Measurements from ENCODE around the gene XPNPEP2.
A peak's percentile ranks its signal among the peaks of the same experiment; 100 is the strongest.

XPNPEP2 gene

DNA sequence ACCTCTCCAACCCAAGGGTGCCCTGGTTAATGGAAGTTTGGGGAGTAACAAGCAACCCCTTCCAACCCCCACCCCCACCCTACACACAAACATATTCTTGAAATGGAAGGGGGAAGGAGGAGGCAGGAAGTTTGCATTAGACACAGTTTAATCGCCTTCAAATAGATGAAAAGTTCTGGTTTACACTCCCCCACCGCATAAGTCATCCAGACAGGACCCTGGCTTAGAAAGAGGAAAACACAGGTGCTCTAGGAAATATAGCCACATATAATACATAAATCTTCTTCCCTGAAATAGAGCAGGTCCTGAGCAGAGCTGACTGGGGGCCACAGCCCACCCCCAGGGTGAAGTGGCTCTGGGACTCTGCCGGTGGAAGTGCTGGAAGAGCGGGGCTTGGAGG, 66.0 kb downstream of the XPNPEP2 start:
- TF ChIP-seq, protein P1, sequence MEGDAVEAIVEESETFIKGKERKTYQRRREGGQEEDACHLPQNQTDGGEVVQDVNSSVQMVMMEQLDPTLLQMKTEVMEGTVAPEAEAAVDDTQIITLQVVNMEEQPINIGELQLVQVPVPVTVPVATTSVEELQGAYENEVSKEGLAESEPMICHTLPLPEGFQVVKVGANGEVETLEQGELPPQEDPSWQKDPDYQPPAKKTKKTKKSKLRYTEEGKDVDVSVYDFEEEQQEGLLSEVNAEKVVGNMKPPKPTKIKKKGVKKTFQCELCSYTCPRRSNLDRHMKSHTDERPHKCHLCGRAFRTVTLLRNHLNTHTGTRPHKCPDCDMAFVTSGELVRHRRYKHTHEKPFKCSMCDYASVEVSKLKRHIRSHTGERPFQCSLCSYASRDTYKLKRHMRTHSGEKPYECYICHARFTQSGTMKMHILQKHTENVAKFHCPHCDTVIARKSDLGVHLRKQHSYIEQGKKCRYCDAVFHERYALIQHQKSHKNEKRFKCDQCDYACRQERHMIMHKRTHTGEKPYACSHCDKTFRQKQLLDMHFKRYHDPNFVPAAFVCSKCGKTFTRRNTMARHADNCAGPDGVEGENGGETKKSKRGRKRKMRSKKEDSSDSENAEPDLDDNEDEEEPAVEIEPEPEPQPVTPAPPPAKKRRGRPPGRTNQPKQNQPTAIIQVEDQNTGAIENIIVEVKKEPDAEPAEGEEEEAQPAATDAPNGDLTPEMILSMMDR (IDR thresholded peaks at IDR 0.05; ENCODE audit: unreplicated experiment in 3 of 3): no peak
- H3K27ac Mint-ChIP-seq: peak overlapping the region in 1 of 3 experiments; percentile 19
- H3K4me3 Mint-ChIP-seq: no peak overlapping the region
- H3K4me1 Mint-ChIP-seq: peaks cover 34% of the 10 kb centered on the region
- peaks cover 35% of the 10 kb centered on the region for H3K36me3 Mint-ChIP-seq (ENCODE audit: low read depth)
- H3K27me3 Mint-ChIP-seq (ENCODE audit: low read depth): no peaks in the 10 kb centered on the region
- H3K9me3 Mint-ChIP-seq: peaks cover 19% of the 10 kb centered on the region

DNA sequence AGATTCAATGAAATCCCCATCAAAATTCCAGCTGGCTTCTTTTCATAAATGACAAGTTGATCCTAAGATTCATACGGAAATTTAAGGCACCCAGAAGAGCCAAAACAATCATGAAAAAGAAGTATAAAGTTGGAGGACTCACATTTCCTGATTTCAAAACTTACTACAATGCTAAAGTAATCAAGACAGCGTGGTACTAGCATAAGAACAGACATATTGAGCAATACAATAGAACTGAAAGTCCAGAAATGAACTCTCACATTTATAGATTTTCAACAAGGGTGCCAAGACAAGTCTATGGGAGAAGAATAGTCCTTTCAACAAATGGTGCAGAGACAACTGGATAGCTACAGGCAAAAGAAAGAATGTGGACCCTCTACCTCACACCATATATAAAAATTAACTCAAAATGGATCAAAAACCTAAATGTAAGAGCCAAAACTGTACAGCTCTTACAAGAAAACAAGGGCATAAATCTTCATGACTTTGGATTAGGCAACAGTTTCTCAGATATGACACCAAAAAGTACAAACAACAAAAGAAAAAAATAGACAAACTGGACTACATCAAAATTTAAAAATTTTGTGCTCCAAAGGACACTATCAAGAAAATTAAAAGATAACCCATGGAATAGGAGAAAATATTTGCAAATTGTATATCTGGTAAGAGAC, 69.5 kb downstream of the XPNPEP2 start:
- TF ChIP-seq, protein P1 (IDR thresholded peaks at IDR 0.05; ENCODE audit: unreplicated experiment in 3 of 3): no peak
- no peak overlapping the region for H3K27ac Mint-ChIP-seq
- H3K36me3 Mint-ChIP-seq (ENCODE audit: low read depth): peaks cover 53% of the 10 kb centered on the region
- no peak overlapping the region for H3K4me3 Mint-ChIP-seq
- H3K27me3 Mint-ChIP-seq (ENCODE audit: low read depth): no peaks in the 10 kb centered on the region
- H3K4me1 Mint-ChIP-seq: peaks cover 19% of the 10 kb centered on the region
- H3K9me3 Mint-ChIP-seq: peaks cover 18% of the 10 kb centered on the region

DNA sequence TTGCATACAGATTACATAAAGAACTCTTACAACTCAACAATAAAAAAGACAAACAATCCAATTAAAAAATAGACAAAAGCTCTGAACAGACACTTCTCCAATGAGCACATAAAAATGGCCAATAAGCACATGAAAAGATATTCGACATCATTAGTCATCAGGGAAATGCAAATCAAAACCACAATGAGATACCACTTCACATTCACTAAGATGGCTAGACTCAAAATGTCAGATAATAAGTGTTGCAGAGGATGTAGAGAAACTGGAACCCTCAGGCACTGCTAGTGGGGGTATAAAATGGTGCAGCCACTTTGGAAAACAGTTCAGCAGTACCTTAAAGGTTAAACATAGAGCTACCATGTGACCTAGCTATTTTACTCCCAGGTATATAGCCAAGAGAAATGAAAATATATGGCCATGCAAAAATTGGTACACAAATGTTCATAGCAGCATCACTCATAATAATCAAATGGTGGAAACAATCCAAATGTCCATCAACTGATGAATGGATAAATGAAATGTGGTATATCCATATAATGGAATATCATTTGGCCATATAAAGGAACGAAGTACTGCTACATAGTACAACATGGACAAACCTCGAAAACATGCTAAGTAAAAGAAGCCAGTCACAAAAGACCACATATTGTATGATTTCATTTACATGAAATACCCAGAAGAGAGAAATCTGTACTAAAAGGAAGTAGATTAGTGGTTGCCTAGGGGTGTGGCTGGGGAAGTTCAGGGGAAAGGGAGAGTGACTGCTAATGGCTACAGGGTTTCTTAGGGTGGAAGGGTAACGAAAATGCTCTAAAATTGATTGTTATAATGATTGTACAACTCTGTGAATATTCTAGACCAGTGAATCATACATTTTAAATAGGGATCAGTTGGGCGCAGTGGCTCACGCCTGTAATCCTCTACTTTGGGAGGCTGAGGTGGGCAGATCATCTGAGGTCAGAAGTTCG, 70.3 kb downstream of the XPNPEP2 start:
- no peak overlapping the region for H3K4me3 Mint-ChIP-seq
- no peak overlapping the region for H3K27ac Mint-ChIP-seq
- TF ChIP-seq, protein P1 (IDR thresholded peaks at IDR 0.05; ENCODE audit: unreplicated experiment in 3 of 3): no peak
- peaks cover 56% of the 10 kb centered on the region for H3K36me3 Mint-ChIP-seq (ENCODE audit: low read depth)
- H3K27me3 Mint-ChIP-seq (ENCODE audit: low read depth): no peaks in the 10 kb centered on the region
- peaks cover 11% of the 10 kb centered on the region for H3K4me1 Mint-ChIP-seq
- H3K9me3 Mint-ChIP-seq: peaks cover 18% of the 10 kb centered on the region

GRCh38 chrX:129813662-129814368, 75.0 kb downstream of the XPNPEP2 start:
- peaks cover 17% of the 10 kb centered on the region for H3K9me3 Mint-ChIP-seq
- TF ChIP-seq, protein P1 (IDR thresholded peaks at IDR 0.05; ENCODE audit: unreplicated experiment in 3 of 3): no peak
- no peak overlapping the region for H3K4me3 Mint-ChIP-seq
- no peak overlapping the region for H3K27ac Mint-ChIP-seq
- H3K27me3 Mint-ChIP-seq (ENCODE audit: low read depth): no peaks in the 10 kb centered on the region
- H3K36me3 Mint-ChIP-seq (ENCODE audit: low read depth): peaks cover 50% of the 10 kb centered on the region
- H3K4me1 Mint-ChIP-seq: no peaks in the 10 kb centered on the region

- peaks cover 39% of the 10 kb centered on the region for H3K36me3 Mint-ChIP-seq (ENCODE audit: low read depth)
- H3K4me3 Mint-ChIP-seq: no peak overlapping the region
- no peak overlapping the region for H3K27ac Mint-ChIP-seq
- TF ChIP-seq, protein P1 (IDR thresholded peaks at IDR 0.05; ENCODE audit: unreplicated experiment in 3 of 3): no peak
- H3K27me3 Mint-ChIP-seq (ENCODE audit: low read depth): no peaks in the 10 kb centered on the region
- H3K4me1 Mint-ChIP-seq: no peaks in the 10 kb centered on the region
- peaks cover 7% of the 10 kb centered on the region for H3K9me3 Mint-ChIP-seq
These were observed 79.3 kb downstream of the XPNPEP2 start for GRCh38 chrX:129818123-129818522.
